ENCODE results near the gene SLCO1A2.

DNA sequence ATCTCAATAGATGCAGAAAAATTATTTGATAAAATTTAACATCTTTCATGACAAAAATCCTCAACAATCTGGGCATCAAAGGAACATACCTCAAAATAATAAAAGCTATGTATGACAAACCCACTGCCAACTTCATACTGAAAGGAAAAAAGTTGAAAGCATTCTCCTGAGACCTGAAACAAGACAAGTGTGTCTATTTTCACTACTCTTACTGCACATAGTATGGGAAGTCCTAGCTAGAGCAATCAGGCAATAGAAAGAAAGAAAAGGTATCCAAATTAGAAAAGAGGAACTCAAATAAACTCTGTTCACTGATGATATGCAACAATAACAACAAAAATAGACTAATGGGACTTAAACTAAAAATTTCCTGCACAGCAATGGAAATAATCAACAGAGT, 113.6 kb downstream of the SLCO1A2 start:
- no peak for TF ChIP-seq EZH2 (IDR thresholded peaks at IDR 0.05; ENCODE audit: borderline replicate concordance, low read length)
- TF ChIP-seq, protein P1, sequence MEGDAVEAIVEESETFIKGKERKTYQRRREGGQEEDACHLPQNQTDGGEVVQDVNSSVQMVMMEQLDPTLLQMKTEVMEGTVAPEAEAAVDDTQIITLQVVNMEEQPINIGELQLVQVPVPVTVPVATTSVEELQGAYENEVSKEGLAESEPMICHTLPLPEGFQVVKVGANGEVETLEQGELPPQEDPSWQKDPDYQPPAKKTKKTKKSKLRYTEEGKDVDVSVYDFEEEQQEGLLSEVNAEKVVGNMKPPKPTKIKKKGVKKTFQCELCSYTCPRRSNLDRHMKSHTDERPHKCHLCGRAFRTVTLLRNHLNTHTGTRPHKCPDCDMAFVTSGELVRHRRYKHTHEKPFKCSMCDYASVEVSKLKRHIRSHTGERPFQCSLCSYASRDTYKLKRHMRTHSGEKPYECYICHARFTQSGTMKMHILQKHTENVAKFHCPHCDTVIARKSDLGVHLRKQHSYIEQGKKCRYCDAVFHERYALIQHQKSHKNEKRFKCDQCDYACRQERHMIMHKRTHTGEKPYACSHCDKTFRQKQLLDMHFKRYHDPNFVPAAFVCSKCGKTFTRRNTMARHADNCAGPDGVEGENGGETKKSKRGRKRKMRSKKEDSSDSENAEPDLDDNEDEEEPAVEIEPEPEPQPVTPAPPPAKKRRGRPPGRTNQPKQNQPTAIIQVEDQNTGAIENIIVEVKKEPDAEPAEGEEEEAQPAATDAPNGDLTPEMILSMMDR (conservative IDR thresholded peaks at IDR 0.05 in 1 of 2, IDR thresholded peaks at IDR 0.05 in 1 of 2; ENCODE audit: extremely low read depth in 1 of 2, insufficient read depth in 1 of 2, low read depth in 1 of 2, low read length in 2 of 2) = no peak
